ENCODE measurements around the gene GPX6.
"Not testable (repeated sequence)": the region's sequence is repeated elsewhere in the genome, so short reads cannot be mapped to it uniquely, and the experiment has no call there.

Gene GPX6

DNA sequence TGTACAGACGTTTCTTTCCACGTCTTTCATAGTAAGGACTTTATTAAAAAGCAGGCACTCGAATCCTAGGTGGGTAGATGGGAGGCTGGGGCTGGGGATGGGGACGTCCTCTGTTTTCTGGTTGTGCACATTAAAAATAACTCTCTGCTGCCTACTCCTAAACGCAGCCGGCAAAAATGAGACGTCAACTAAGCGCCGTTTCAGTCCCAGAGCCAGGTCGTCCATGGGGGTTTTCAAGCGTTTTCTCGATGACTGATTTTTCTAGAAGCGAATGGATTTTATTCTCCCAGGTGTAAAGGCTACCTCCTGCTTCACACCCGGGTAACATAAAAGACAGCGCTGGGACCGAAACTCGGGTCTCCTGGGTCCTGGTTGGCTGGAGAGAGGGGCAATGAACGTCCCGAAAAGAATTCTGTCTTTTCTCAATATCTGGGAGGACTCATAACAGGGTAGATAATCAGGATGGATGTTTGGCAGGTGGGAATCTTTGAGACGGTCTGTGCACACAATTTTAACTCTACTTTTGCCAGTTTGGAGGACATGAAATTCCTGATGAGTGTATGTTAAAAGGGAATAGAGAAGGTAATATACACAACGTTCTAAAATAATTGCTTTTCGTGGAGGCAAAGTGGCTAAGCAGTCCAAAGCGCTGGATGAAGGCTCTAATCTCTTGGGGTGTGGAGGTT lies 25.2 kb downstream of the GPX6 start:
- no peaks in the 10 kb centered on the region for H3K36me3 ChIP-seq (ENCODE audit: control insufficient read depth, insufficient read depth, low read length)
- no peaks in the 10 kb centered on the region for H3K4me1 ChIP-seq (ENCODE audit: control insufficient read depth, insufficient read depth, low read length)
- H3K9ac ChIP-seq (ENCODE audit: low read length) = no peak overlapping the region
- H3K27me3 ChIP-seq (ENCODE audit: control insufficient read depth, insufficient read depth, low read length) = peaks cover 17% of the 10 kb centered on the region
- H3K9me3 ChIP-seq (ENCODE audit: control insufficient read depth, low read length) = no peaks in the 10 kb centered on the region
- H3K4me3 ChIP-seq (ENCODE audit: low read length) = no peak overlapping the region

- no peak overlapping the region for H3K4me3 ChIP-seq (ENCODE audit: low read length)
- peaks cover 17% of the 10 kb centered on the region for H3K27me3 ChIP-seq (ENCODE audit: control insufficient read depth, insufficient read depth, low read length)
These were observed 26.0 kb downstream of the GPX6 start for GRCh38 chr6:28489366-28490204.

DNA sequence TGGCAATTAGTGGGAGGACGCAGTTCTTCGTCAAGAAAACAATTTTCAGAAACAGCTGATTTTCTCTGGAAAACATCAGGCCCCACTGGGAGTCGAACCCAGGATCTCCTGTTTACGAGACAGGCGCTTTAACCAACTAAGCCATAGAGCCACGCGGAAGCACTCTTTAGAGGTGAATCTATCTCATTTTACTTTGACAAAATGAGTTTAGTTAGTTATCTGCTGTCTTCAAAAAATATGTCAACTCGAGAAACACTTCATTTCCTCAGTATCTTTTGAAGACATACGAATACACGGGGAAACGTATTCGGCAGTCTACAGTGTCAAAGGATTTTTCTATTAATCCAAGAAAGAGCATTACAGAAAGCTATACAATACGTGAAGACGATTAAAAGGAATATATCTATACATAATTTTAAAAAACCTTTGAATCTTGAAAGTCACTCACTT lies 26.7 kb downstream of the GPX6 start:
- H3K9me3 ChIP-seq (ENCODE audit: control insufficient read depth, low read length) = no peaks in the 10 kb centered on the region
- no peaks in the 10 kb centered on the region for H3K4me1 ChIP-seq (ENCODE audit: control insufficient read depth, insufficient read depth, low read length)
- H3K36me3 ChIP-seq (ENCODE audit: control insufficient read depth, insufficient read depth, low read length) = no peaks in the 10 kb centered on the region
- no peak overlapping the region for H3K4me3 ChIP-seq (ENCODE audit: low read length)
- H3K27me3 ChIP-seq (ENCODE audit: control insufficient read depth, insufficient read depth, low read length) = peaks cover 17% of the 10 kb centered on the region
- H3K9ac ChIP-seq (ENCODE audit: low read length) = no peak overlapping the region

More at GRCh38 chr6:28489366-28490204, 26.0 kb downstream of the GPX6 start:
- no peaks in the 10 kb centered on the region for H3K4me1 ChIP-seq (ENCODE audit: control insufficient read depth, insufficient read depth, low read length)
- H3K36me3 ChIP-seq (ENCODE audit: control insufficient read depth, insufficient read depth, low read length) = no peaks in the 10 kb centered on the region
- no peak overlapping the region for H3K9ac ChIP-seq (ENCODE audit: low read length)
- no peaks in the 10 kb centered on the region for H3K9me3 ChIP-seq (ENCODE audit: control insufficient read depth, low read length)

DNA sequence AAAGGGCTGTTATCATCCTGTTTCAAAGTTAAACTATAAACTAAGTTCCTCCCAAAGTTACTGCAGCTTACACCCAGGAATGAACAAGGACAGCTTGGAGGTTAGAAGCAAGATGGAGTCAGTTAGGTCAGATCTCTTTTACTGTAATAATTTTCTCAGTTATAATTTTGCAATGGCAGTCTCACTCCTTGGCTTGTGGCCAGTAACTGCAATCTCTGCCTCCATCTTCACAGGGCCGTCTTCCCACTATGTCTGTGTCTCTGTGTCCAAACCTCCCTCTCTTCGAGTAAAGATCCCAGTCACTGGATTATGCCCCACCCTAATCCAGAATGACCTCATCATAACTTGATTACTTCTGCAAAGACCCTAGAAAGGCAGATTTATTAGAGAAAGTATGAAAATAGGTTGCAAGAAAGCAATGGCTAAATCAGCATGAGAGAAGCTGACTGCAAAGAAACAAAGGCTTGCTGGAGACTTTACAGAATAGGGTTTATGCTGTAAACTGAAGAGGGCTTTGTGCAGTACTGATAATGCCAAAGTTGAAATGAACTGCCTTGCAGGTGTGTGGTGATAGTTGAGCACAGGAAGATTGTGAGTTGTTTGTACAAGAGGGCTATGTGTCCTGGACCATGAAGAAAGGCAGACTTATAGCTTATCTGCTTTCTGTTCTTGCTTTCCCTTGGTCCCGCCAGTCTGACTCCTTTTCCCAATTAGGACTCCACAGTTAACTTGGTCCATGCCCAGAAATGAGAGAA lies 28.4 kb downstream of the GPX6 start:
- no peaks in the 10 kb centered on the region for H3K4me1 ChIP-seq (ENCODE audit: control insufficient read depth, insufficient read depth, low read length)
- H3K4me3 ChIP-seq (ENCODE audit: low read length) = no peak overlapping the region
- H3K36me3 ChIP-seq (ENCODE audit: control insufficient read depth, insufficient read depth, low read length) = no peaks in the 10 kb centered on the region
- no peaks in the 10 kb centered on the region for H3K9me3 ChIP-seq (ENCODE audit: control insufficient read depth, low read length)
- peaks cover 17% of the 10 kb centered on the region for H3K27me3 ChIP-seq (ENCODE audit: control insufficient read depth, insufficient read depth, low read length)
- H3K9ac ChIP-seq (ENCODE audit: low read length) = no peak overlapping the region

GRCh38 chr6:28486533-28486932 lies 29.1 kb downstream of the GPX6 start:
- Histone ChIP-seq H3K9me3 (ENCODE audit: control insufficient read depth, low read length) (no peaks in the 10 kb centered on the region), H3K27me3 (ENCODE audit: control insufficient read depth, insufficient read depth, low read length) (peaks cover 17% of the 10 kb centered on the region), H3K36me3 (ENCODE audit: control insufficient read depth, insufficient read depth, low read length) (no peaks in the 10 kb centered on the region), H3K4me3 (ENCODE audit: low read length) (no peak overlapping the region), H3K9ac (ENCODE audit: low read length) (no peak overlapping the region), H3K4me1 (ENCODE audit: control insufficient read depth, insufficient read depth, low read length) (no peaks in the 10 kb centered on the region)

DNA sequence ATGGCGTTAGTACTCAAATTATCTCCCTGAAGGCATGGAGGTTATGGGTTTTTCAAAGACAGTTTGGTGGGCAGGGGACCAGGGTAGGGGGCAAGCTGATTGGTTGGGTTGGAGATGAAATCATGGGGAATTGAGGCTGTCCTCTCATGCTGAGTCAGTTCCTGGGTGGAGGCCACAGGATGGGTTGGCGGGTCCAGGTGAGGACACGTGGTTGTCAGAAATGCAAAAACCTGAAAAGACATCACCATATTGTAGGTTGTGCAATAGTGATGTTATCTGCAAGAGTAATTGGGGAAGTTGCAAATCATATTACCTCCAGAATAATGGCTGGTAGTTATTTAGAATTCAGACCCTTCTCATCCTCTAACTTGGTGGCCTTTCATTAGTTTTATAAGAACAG lies 30.1 kb downstream of the GPX6 start:
- Histone ChIP-seq H3K36me3 (ENCODE audit: control insufficient read depth, insufficient read depth, low read length) (no peaks in the 10 kb centered on the region), H3K27me3 (ENCODE audit: control insufficient read depth, insufficient read depth, low read length) (peaks cover 14% of the 10 kb centered on the region), H3K4me1 (ENCODE audit: control insufficient read depth, insufficient read depth, low read length) (no peaks in the 10 kb centered on the region), H3K4me3 (ENCODE audit: low read length) (no peak overlapping the region), H3K9me3 (ENCODE audit: control insufficient read depth, low read length) (no peaks in the 10 kb centered on the region), H3K9ac (ENCODE audit: low read length) (no peak overlapping the region)

DNA sequence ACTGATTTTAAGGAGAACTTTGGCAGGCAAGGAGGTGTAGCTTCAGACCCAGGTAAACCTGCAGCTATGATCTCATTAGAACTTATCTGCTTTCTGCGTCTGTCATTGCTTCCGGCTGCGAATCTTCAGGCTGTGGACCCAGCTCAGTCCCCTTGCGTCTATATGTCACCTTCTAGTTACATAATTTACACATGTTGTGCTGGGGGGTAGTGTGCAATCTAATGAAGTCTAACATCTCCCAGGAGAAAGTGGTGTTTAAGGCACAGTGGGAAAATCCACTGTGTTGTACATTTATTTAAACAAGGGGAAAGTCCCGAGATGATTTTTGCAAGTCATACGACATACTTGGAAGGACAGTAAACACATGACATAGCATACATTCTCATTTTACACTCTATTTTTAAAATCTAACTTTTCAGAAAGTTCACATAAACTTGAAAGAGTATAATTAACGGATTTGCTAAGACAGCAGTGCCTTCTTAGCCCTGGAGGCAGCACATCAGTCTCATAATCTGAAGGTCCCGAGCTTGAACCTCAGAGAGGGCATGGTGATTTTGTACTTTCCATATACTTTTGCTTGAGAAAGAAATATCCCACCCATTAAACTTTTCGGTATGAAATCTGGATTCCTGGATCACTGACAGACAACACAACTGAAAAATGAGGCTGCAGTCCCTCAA lies 35.2 kb downstream of the GPX6 start:
- Histone ChIP-seq H3K9ac (ENCODE audit: low read length) (no peak overlapping the region), H3K4me1 (ENCODE audit: control insufficient read depth, insufficient read depth, low read length) (no peaks in the 10 kb centered on the region), H3K36me3 (ENCODE audit: control insufficient read depth, insufficient read depth, low read length) (no peaks in the 10 kb centered on the region), H3K4me3 (ENCODE audit: low read length) (no peak overlapping the region), H3K9me3 (ENCODE audit: control insufficient read depth, low read length) (no peaks in the 10 kb centered on the region), H3K27me3 (ENCODE audit: control insufficient read depth, insufficient read depth, low read length) (peaks cover 10% of the 10 kb centered on the region)

DNA sequence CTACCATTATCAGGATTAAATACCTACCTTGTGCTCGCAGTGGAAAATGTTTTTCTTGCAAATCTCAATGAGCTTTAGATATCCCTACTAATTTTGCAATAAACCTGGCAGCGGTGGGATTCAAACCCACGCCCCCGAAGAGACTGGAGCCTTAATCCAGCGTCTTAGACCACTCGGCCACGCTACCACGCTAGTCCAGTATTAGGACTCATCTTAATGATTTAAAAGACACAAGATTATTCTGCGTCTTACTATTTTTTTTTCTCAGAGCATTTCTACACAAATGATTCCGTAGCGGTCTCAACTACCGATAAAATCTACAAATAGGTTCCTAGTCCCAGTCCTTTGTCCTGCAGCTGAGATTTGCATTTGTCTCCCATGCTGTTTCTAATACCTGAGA lies 37.1 kb downstream of the GPX6 start:
- H3K4me1 ChIP-seq (ENCODE audit: control insufficient read depth, insufficient read depth, low read length) = no peaks in the 10 kb centered on the region
- H3K9me3 ChIP-seq (ENCODE audit: control insufficient read depth, low read length) = no peaks in the 10 kb centered on the region
- H3K9ac ChIP-seq (ENCODE audit: low read length) = no peak overlapping the region
- no peak overlapping the region for H3K4me3 ChIP-seq (ENCODE audit: low read length)
- no peaks in the 10 kb centered on the region for H3K36me3 ChIP-seq (ENCODE audit: control insufficient read depth, insufficient read depth, low read length)
- H3K27me3 ChIP-seq (ENCODE audit: control insufficient read depth, insufficient read depth, low read length) = peaks cover 10% of the 10 kb centered on the region

DNA sequence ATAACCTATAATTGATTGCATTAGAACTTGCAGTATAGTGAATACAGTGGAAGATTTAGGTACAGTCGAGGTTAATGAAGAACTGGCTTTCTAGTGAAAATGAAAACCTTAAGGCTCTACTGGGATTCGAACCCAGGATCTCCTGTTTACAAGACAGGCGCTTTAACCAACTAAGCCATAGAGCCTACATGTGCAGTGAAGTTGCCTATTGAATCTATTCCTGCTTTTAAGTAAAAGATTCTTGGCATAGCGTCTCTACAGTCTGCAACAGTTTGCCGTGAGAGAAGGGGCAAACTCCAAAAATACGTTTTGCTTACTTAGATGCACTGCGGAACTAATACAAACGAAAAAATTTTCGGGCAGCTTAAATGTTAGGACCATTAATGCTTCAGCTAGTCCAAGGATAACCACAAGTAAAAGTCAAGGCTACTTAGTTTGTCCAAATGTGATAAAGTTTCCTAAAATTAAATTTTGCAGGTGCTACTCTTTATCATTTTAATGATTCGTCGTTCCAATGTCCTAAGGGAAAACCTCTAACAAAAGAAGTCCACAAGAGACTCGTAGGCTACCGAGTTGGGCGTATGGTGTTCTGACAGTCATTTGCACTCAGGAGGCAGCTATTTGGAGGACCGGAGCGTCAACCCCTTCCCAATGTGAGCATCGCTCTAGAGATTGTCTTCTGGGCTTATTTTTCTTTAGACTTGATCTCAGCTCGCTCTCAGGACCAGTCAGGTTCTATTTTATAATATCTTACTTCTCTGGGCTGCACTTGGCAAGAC lies 41.0 kb downstream of the GPX6 start:
- Histone ChIP-seq H3K4me1 (ENCODE audit: control insufficient read depth, insufficient read depth, low read length) (no peaks in the 10 kb centered on the region), H3K9me3 (ENCODE audit: control insufficient read depth, low read length) (no peaks in the 10 kb centered on the region), H3K27me3 (ENCODE audit: control insufficient read depth, insufficient read depth, low read length) (peaks cover 13% of the 10 kb centered on the region), H3K36me3 (ENCODE audit: control insufficient read depth, insufficient read depth, low read length) (no peaks in the 10 kb centered on the region), H3K9ac (ENCODE audit: low read length) (no peak overlapping the region), H3K4me3 (ENCODE audit: low read length) (no peak overlapping the region)

- not testable (repeated sequence) for H3K36me3 ChIP-seq (ENCODE audit: control insufficient read depth, insufficient read depth, low read length); H3K9ac ChIP-seq (ENCODE audit: low read length); H3K9me3 ChIP-seq (ENCODE audit: control insufficient read depth, low read length); H3K4me3 ChIP-seq (ENCODE audit: low read length); H3K27me3 ChIP-seq (ENCODE audit: control insufficient read depth, insufficient read depth, low read length); H3K4me1 ChIP-seq (ENCODE audit: control insufficient read depth, insufficient read depth, low read length)
These were observed 46.3 kb downstream of the GPX6 start for GRCh38 chr6:28469153-28469745.

GRCh38 chr6:28468056-28468455 lies 47.5 kb downstream of the GPX6 start:
- H3K4me3 ChIP-seq (ENCODE audit: low read length) = no peak overlapping the region
- H3K9me3 ChIP-seq (ENCODE audit: control insufficient read depth, low read length) = no peaks in the 10 kb centered on the region
- H3K4me1 ChIP-seq (ENCODE audit: control insufficient read depth, insufficient read depth, low read length) = no peaks in the 10 kb centered on the region
- no peak overlapping the region for H3K9ac ChIP-seq (ENCODE audit: low read length)
- H3K36me3 ChIP-seq (ENCODE audit: control insufficient read depth, insufficient read depth, low read length) = no peaks in the 10 kb centered on the region
- no peaks in the 10 kb centered on the region for H3K27me3 ChIP-seq (ENCODE audit: control insufficient read depth, insufficient read depth, low read length)
